ENCODE data around the gene ZFAND5. TPM values are rescaled to one million over a fixed set of nuclear protein-coding genes. Genes with fewer than 3 reads are reported as not detected.

Gene ZFAND5
- 179 and 183 TPM in 2 replicates for total RNA-seq
- long read RNA-seq, full-length matches to known transcripts: 40 of 65 reads
- long read RNA-seq, partial matches to known transcripts: 16 of 65 reads
- long read RNA-seq, other reads (novel, unspliced or antisense): 9 of 65 reads

- peaks cover 12% of the 10 kb centered on the region for H3K36me3 Mint-ChIP-seq (ENCODE audit: insufficient read depth)
- H3K4me3 Mint-ChIP-seq (ENCODE audit: low read depth): peak within 1 kb of the TSS; percentile 89
- DNase-seq (ENCODE audit: low spot score, unreplicated experiment): peak; percentile 85
- H3K4me1 Mint-ChIP-seq (ENCODE audit: low read depth): peaks cover 36% of the 10 kb centered on the region
- no peaks in the 10 kb centered on the region for H3K27me3 Mint-ChIP-seq
- peak within 1 kb of the TSS; percentile 98 for H3K27ac Mint-ChIP-seq
- H3K9me3 Mint-ChIP-seq (ENCODE audit: low read depth): no peaks in the 10 kb centered on the region
- TF ChIP-seq CTCF (IDR thresholded peaks at IDR 0.05; ENCODE audit: unreplicated experiment): peak; percentile 8
These were observed at the start of gene ZFAND5 for GRCh38 chr9:72364679-72365524. TSS of gene ZFAND5 (minus strand) at chr9:72365208. CDS start at chr9:72360778, 4,430 bp downstream.

GRCh38 chr9:72412483-72413040 is 47.6 kb upstream of the ZFAND5 start:
- Mint-ChIP-seq H3K36me3 (ENCODE audit: insufficient read depth) (no peaks in the 10 kb centered on the region), H3K4me3 (ENCODE audit: low read depth) (no peak overlapping the region), H3K9me3 (ENCODE audit: low read depth) (no peaks in the 10 kb centered on the region), H3K27ac (no peak overlapping the region), H3K4me1 (ENCODE audit: low read depth) (no peaks in the 10 kb centered on the region), H3K27me3 (no peaks in the 10 kb centered on the region)
- DNase-seq (ENCODE audit: low spot score, unreplicated experiment): no peak
- TF ChIP-seq CTCF (IDR thresholded peaks at IDR 0.05; ENCODE audit: unreplicated experiment): no peak

GRCh38 chr9:72410214-72410613 is 45.2 kb upstream of the ZFAND5 start:
- Mint-ChIP-seq H3K27me3 (no peaks in the 10 kb centered on the region), H3K9me3 (ENCODE audit: low read depth) (no peaks in the 10 kb centered on the region), H3K4me1 (ENCODE audit: low read depth) (no peaks in the 10 kb centered on the region), H3K36me3 (ENCODE audit: insufficient read depth) (no peaks in the 10 kb centered on the region), H3K27ac (no peak overlapping the region), H3K4me3 (ENCODE audit: low read depth) (no peak overlapping the region)
- TF ChIP-seq CTCF (IDR thresholded peaks at IDR 0.05; ENCODE audit: unreplicated experiment): no peak
- DNase-seq (ENCODE audit: low spot score, unreplicated experiment): no peak

GRCh38 chr9:72407114-72407513 is 42.1 kb upstream of the ZFAND5 start:
- Mint-ChIP-seq H3K4me1 (ENCODE audit: low read depth) (no peaks in the 10 kb centered on the region), H3K9me3 (ENCODE audit: low read depth) (no peaks in the 10 kb centered on the region), H3K27me3 (no peaks in the 10 kb centered on the region), H3K4me3 (ENCODE audit: low read depth) (no peak overlapping the region), H3K36me3 (ENCODE audit: insufficient read depth) (no peaks in the 10 kb centered on the region), H3K27ac (no peak overlapping the region)
- DNase-seq (ENCODE audit: low spot score, unreplicated experiment): no peak
- no peak for TF ChIP-seq CTCF (IDR thresholded peaks at IDR 0.05; ENCODE audit: unreplicated experiment)

- no peak for TF ChIP-seq CTCF (IDR thresholded peaks at IDR 0.05; ENCODE audit: unreplicated experiment)
- Mint-ChIP-seq H3K27ac (no peak overlapping the region), H3K4me3 (ENCODE audit: low read depth) (no peak overlapping the region), H3K27me3 (no peaks in the 10 kb centered on the region), H3K36me3 (ENCODE audit: insufficient read depth) (no peaks in the 10 kb centered on the region), H3K9me3 (ENCODE audit: low read depth) (no peaks in the 10 kb centered on the region), H3K4me1 (ENCODE audit: low read depth) (no peaks in the 10 kb centered on the region)
- no peak for DNase-seq (ENCODE audit: low spot score, unreplicated experiment)
These were observed 37.7 kb upstream of the ZFAND5 start for GRCh38 chr9:72402744-72403143.

Data from progenitor cell of endocrine pancreas (in vitro differentiated cells).